Ramos (cell line): ENCODE measurements around the gene EEIG1.

Source experiments
- in situ Hi-C: fragments of 300-500 bp; cut with MboI; formaldehyde crosslinking; loops from one replicate; pipeline ENCODE4 v1.14.3; 2022; ENCODE audit warnings: low sequenced_read_pairs; ENCODE audit not compliant: unreplicated experiment

The EEIG1 gene

GRCh38 chr9:127975376-127976315, 5.1 kb downstream of the EEIG1 start:
- in situ Hi-C loops, result no loop called here

- in situ Hi-C loops, result no loop called here
Observed at GRCh38 chr9:127974769-127975261, 6.0 kb downstream of the EEIG1 start.

- in situ Hi-C loops, result no loop called here
Observed at GRCh38 chr9:127974001-127974768, 6.6 kb downstream of the EEIG1 start.

- in situ Hi-C loops, result no loop called here
Observed at GRCh38 chr9:127973169-127974000, 7.4 kb downstream of the EEIG1 start.

GRCh38 chr9:127972236-127972871, 8.4 kb downstream of the EEIG1 start:
- in situ Hi-C loops, result no loop called here

- in situ Hi-C loops, result no loop called here
Observed at GRCh38 chr9:127971357-127972235, 9.2 kb downstream of the EEIG1 start.

- in situ Hi-C loops, result no loop called here
Observed at GRCh38 chr9:127970401-127971313, 10.1 kb downstream of the EEIG1 start.

GRCh38 chr9:127968700-127969383, 11.9 kb downstream of the EEIG1 start:
- in situ Hi-C loops, result no loop called here

GRCh38 chr9:127968042-127968441, 12.7 kb downstream of the EEIG1 start:
- in situ Hi-C loops, result no loop called here

GRCh38 chr9:127967151-127967809, 13.5 kb downstream of the EEIG1 start:
- in situ Hi-C loops, result no loop called here

- in situ Hi-C loops, result no loop called here
Observed at GRCh38 chr9:127966416-127967150, 14.2 kb downstream of the EEIG1 start.

- in situ Hi-C loops, result no loop called here
Observed at GRCh38 chr9:127965953-127966352, 14.8 kb downstream of the EEIG1 start.

- in situ Hi-C loops, result no loop called here
Observed at GRCh38 chr9:127963359-127964064, 17.3 kb downstream of the EEIG1 start.

- in situ Hi-C loops, result no loop called here
Observed at GRCh38 chr9:127963041-127963358, 17.8 kb downstream of the EEIG1 start.

- in situ Hi-C loops, result no loop called here
Observed at GRCh38 chr9:127962278-127962677, 18.5 kb downstream of the EEIG1 start.
